ENCODE results near the gene DMTF1.

DNA sequence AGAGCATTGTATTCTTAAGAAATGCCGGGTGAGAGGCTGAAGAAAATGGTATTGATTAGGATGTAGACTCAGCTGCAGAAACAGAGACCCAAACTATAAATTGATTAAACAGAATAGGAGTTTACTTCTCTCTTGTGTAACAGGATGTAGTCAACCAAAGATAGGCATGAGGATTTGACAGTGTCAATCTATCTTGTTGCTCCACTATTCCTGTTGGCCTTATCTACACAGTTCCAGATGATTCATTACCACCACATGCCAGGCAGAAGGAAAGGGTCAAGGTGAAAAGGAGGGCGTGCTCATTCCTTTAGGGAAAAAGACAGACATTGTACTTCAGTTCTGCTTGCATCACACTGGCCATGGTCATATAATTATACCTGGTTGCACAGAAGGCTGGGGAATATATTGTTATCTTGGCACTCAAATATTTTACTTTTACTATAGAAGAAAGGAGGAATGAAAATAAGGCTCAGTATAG, 11.9 kb upstream of the DMTF1 start:
- no peak for TF ChIP-seq KLF16 (tag by site-specific recombination; IDR thresholded peaks at IDR 0.05)
- TF ChIP-seq ZBTB1 (tag by site-specific recombination; IDR thresholded peaks at IDR 0.05): no peak
- no peak for TF ChIP-seq YY1 (tag by site-specific recombination; IDR thresholded peaks at IDR 0.05)
- TF ChIP-seq ZNF174 (tag by site-specific recombination; IDR thresholded peaks at IDR 0.05): no peak
- TF ChIP-seq, protein P1, sequence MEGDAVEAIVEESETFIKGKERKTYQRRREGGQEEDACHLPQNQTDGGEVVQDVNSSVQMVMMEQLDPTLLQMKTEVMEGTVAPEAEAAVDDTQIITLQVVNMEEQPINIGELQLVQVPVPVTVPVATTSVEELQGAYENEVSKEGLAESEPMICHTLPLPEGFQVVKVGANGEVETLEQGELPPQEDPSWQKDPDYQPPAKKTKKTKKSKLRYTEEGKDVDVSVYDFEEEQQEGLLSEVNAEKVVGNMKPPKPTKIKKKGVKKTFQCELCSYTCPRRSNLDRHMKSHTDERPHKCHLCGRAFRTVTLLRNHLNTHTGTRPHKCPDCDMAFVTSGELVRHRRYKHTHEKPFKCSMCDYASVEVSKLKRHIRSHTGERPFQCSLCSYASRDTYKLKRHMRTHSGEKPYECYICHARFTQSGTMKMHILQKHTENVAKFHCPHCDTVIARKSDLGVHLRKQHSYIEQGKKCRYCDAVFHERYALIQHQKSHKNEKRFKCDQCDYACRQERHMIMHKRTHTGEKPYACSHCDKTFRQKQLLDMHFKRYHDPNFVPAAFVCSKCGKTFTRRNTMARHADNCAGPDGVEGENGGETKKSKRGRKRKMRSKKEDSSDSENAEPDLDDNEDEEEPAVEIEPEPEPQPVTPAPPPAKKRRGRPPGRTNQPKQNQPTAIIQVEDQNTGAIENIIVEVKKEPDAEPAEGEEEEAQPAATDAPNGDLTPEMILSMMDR (tag by site-specific recombination; IDR thresholded peaks at IDR 0.05): no peak
- no peak for TF ChIP-seq ZNF266 (tag by site-specific recombination; IDR thresholded peaks at IDR 0.05; ENCODE audit: low read depth)
- TF ChIP-seq, protein P2, sequence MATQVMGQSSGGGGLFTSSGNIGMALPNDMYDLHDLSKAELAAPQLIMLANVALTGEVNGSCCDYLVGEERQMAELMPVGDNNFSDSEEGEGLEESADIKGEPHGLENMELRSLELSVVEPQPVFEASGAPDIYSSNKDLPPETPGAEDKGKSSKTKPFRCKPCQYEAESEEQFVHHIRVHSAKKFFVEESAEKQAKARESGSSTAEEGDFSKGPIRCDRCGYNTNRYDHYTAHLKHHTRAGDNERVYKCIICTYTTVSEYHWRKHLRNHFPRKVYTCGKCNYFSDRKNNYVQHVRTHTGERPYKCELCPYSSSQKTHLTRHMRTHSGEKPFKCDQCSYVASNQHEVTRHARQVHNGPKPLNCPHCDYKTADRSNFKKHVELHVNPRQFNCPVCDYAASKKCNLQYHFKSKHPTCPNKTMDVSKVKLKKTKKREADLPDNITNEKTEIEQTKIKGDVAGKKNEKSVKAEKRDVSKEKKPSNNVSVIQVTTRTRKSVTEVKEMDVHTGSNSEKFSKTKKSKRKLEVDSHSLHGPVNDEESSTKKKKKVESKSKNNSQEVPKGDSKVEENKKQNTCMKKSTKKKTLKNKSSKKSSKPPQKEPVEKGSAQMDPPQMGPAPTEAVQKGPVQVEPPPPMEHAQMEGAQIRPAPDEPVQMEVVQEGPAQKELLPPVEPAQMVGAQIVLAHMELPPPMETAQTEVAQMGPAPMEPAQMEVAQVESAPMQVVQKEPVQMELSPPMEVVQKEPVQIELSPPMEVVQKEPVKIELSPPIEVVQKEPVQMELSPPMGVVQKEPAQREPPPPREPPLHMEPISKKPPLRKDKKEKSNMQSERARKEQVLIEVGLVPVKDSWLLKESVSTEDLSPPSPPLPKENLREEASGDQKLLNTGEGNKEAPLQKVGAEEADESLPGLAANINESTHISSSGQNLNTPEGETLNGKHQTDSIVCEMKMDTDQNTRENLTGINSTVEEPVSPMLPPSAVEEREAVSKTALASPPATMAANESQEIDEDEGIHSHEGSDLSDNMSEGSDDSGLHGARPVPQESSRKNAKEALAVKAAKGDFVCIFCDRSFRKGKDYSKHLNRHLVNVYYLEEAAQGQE (tag by site-specific recombination; IDR thresholded peaks at IDR 0.05): no peak
- no peak for TF ChIP-seq ZNF121 (tag by site-specific recombination; IDR thresholded peaks at IDR 0.05)
- no peak for TF ChIP-seq ZBTB8A (tag by site-specific recombination; IDR thresholded peaks at IDR 0.05)
- no peak for TF ChIP-seq ZNF138 (tag by site-specific recombination; IDR thresholded peaks at IDR 0.05; ENCODE audit: borderline replicate concordance)
- no peak for TF ChIP-seq OSR2 (tag by site-specific recombination; IDR thresholded peaks at IDR 0.05)

All from HEK293 (cell line).